ENCODE data around the gene GH1.

DNA sequence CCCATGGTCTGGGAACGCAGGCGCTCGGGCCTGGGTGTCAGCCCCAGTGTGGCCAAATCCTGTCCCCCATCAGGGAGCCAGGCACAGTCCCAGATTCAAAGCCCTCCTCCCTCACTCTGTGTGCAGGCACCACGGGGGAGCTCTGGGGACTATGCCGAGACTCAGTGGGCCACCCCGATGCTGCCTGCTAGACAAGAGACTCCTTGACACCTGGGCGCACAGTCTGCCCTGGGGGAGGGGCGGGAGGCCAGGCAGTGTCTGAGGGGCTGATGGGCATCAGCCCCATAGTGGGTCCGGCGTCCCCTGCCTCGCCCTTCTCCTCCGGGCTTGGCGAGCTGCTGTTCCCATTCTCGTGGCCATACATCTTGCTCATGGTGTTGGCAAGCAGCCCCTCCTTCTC lies 21.9 kb upstream of the GH1 start:
- TF ChIP-seq EZH2phosphoT487 (IDR thresholded peaks at IDR 0.05; ENCODE audit: insufficient read depth, low read depth) (no peak), EZH2 (IDR thresholded peaks at IDR 0.05; ENCODE audit: insufficient read depth, poor library complexity, severe bottlenecking) (no peak)

All from GM23248 (cell line).